ENCODE measurements around the gene C1orf105. TPM values are rescaled to one million over a fixed set of nuclear protein-coding genes. Genes with fewer than 3 reads are reported as not detected.

The C1orf105 gene
- total and polyA plus RNA-seq, 2 experiments from 2014 or later, result not detected

DNA sequence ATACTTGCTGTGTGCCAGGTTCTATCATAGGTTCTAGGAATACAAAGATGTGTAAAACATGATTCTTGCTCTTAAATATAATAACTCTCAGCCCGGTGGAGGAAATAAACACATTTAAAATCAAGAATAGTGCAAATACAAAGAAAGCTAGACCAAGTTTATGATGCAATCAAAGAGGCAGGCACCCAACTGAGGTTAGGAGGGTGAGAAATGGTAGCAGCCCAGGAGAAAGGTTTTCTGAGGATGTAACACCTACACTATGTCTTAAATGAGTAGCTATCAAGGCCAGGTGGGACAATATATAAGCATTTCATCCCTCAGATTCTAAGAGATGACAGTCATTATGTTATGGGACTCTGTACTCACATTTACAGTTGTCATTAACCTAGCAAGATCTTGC, 33.1 kb downstream of the C1orf105 start (continued):
- TF ChIP-seq, protein P1, sequence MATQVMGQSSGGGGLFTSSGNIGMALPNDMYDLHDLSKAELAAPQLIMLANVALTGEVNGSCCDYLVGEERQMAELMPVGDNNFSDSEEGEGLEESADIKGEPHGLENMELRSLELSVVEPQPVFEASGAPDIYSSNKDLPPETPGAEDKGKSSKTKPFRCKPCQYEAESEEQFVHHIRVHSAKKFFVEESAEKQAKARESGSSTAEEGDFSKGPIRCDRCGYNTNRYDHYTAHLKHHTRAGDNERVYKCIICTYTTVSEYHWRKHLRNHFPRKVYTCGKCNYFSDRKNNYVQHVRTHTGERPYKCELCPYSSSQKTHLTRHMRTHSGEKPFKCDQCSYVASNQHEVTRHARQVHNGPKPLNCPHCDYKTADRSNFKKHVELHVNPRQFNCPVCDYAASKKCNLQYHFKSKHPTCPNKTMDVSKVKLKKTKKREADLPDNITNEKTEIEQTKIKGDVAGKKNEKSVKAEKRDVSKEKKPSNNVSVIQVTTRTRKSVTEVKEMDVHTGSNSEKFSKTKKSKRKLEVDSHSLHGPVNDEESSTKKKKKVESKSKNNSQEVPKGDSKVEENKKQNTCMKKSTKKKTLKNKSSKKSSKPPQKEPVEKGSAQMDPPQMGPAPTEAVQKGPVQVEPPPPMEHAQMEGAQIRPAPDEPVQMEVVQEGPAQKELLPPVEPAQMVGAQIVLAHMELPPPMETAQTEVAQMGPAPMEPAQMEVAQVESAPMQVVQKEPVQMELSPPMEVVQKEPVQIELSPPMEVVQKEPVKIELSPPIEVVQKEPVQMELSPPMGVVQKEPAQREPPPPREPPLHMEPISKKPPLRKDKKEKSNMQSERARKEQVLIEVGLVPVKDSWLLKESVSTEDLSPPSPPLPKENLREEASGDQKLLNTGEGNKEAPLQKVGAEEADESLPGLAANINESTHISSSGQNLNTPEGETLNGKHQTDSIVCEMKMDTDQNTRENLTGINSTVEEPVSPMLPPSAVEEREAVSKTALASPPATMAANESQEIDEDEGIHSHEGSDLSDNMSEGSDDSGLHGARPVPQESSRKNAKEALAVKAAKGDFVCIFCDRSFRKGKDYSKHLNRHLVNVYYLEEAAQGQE (IDR thresholded peaks at IDR 0.05; ENCODE audit: unreplicated experiment), result no peak
- no peak for TF ChIP-seq STAT1 (IDR thresholded peaks at IDR 0.05; ENCODE audit: unreplicated experiment)

DNA sequence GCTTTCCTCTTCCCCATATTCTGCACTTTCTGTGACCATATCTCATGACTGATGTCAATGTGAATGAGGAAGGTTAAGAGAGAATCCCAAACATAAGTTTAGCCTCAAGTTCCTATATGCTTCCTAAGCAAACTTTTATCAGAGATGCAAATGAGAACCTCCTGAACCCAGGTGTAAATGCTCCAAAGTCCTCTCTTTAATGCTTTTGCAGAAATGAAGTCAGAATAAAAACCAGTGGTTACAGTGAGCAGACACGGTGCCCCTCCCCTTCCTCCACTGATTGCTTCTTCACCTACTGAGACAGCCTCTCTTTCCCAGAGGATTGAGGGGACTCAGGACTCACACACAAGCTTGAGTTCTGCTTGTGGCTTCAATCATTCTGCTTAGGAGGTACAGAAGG, 35.0 kb downstream of the C1orf105 start:
- no peaks in the 10 kb centered on the region; the same call in 2 of the 3 replicates for H3K4me1 Mint-ChIP-seq
- H3F3A ChIP-seq (replicated peaks; ENCODE audit: low read depth), result no peaks in the 10 kb centered on the region

DNA sequence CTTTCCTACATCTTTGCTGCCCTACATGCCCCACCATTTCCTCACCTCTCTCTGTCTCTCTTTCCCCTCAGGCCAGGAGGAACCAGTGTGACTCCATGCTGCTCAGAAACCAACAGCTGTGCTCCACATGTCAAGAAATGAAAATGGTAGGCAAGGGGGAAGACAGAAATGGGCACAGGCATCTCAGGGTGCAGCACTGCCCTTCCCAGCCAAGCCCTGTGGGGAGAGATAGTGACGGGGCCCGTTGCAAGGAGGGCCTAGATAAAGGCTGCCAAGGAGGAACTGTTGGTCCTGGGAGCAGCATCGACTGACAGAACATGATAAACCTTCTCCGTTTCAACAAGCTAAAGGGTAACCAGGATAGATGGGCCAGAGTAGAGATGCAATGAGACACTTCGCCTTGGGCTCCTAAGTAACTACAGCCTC, 35.9 kb downstream of the C1orf105 start:
- Mint-ChIP-seq H3K9me3 (no peaks in the 10 kb centered on the region), H3K27me3 (ENCODE audit: insufficient read depth, low read depth, poor library complexity) (no peaks in the 10 kb centered on the region), H3K36me3 (ENCODE audit: low read depth) (no peaks in the 10 kb centered on the region), H3K4me3 (no peak overlapping the region), H3K4me1 (peaks cover 3% of the 10 kb centered on the region), H3K27ac (no peak overlapping the region)
- DNase-seq (ENCODE audit: low spot score) (no peak), ATAC-seq (no peak)
- no peaks in the 10 kb centered on the region for H3K36me3 ChIP-seq (ENCODE audit: insufficient read depth)
- no peaks in the 10 kb centered on the region for H3K27me3 ChIP-seq (ENCODE audit: insufficient read depth)
- H3K4me1 ChIP-seq (ENCODE audit: insufficient read depth), result no peaks in the 10 kb centered on the region
- TF ChIP-seq, protein P2, sequence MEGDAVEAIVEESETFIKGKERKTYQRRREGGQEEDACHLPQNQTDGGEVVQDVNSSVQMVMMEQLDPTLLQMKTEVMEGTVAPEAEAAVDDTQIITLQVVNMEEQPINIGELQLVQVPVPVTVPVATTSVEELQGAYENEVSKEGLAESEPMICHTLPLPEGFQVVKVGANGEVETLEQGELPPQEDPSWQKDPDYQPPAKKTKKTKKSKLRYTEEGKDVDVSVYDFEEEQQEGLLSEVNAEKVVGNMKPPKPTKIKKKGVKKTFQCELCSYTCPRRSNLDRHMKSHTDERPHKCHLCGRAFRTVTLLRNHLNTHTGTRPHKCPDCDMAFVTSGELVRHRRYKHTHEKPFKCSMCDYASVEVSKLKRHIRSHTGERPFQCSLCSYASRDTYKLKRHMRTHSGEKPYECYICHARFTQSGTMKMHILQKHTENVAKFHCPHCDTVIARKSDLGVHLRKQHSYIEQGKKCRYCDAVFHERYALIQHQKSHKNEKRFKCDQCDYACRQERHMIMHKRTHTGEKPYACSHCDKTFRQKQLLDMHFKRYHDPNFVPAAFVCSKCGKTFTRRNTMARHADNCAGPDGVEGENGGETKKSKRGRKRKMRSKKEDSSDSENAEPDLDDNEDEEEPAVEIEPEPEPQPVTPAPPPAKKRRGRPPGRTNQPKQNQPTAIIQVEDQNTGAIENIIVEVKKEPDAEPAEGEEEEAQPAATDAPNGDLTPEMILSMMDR (conservative IDR thresholded peaks at IDR 0.05; ENCODE audit: low read depth in 2 of 2), result no peak
- TF ChIP-seq POLR2AphosphoS5 (IDR thresholded peaks at IDR 0.05; ENCODE audit: low read depth) (no peak), STAT1 (IDR thresholded peaks at IDR 0.05; ENCODE audit: unreplicated experiment) (no peak)
- TF ChIP-seq, protein P1 (IDR thresholded peaks at IDR 0.05; ENCODE audit: unreplicated experiment), result no peak
- no peaks in the 10 kb centered on the region for H3F3A ChIP-seq (replicated peaks; ENCODE audit: low read depth)
- no peak overlapping the region for H3K4me2 ChIP-seq
- no peak overlapping the region for H3K4me3 ChIP-seq
- H3K79me2 ChIP-seq (replicated peaks; ENCODE audit: insufficient read depth), result no peaks in the 10 kb centered on the region
- peaks cover 11% of the 10 kb centered on the region; the same call in 1 of the 2 replicates for H3K9me2 ChIP-seq (ENCODE audit: insufficient read depth)
- no peaks in the 10 kb centered on the region for H4K20me1 ChIP-seq (replicated peaks; ENCODE audit: insufficient read depth)
- no peak overlapping the region for H3K27ac ChIP-seq (ENCODE audit: low read depth)
- no peak overlapping the region for H2AFZ ChIP-seq

More for the DNA sequence above, 35.0 kb downstream of the C1orf105 start:
- Histone ChIP-seq H3K9me2 (ENCODE audit: insufficient read depth) (peaks cover 11% of the 10 kb centered on the region; the same call in 1 of the 2 replicates), H3K36me3 (ENCODE audit: insufficient read depth) (no peaks in the 10 kb centered on the region), H2AFZ (no peak overlapping the region), H3K27me3 (ENCODE audit: insufficient read depth) (no peaks in the 10 kb centered on the region), H3K4me1 (ENCODE audit: insufficient read depth) (no peaks in the 10 kb centered on the region), H4K20me1 (replicated peaks; ENCODE audit: insufficient read depth) (no peaks in the 10 kb centered on the region), H3K79me2 (replicated peaks; ENCODE audit: insufficient read depth) (no peaks in the 10 kb centered on the region), H3K4me2 (no peak overlapping the region), H3K4me3 (no peak overlapping the region), H3K27ac (ENCODE audit: low read depth) (no peak overlapping the region)
- Mint-ChIP-seq H3K4me3 (no peak overlapping the region), H3K36me3 (ENCODE audit: low read depth) (no peaks in the 10 kb centered on the region), H3K27ac (no peak overlapping the region), H3K9me3 (no peaks in the 10 kb centered on the region), H3K27me3 (ENCODE audit: insufficient read depth, low read depth, poor library complexity) (peaks cover 2% of the 10 kb centered on the region)
- DNase-seq (ENCODE audit: low spot score), result no peak
- ATAC-seq, result no peak
- TF ChIP-seq, protein P3, sequence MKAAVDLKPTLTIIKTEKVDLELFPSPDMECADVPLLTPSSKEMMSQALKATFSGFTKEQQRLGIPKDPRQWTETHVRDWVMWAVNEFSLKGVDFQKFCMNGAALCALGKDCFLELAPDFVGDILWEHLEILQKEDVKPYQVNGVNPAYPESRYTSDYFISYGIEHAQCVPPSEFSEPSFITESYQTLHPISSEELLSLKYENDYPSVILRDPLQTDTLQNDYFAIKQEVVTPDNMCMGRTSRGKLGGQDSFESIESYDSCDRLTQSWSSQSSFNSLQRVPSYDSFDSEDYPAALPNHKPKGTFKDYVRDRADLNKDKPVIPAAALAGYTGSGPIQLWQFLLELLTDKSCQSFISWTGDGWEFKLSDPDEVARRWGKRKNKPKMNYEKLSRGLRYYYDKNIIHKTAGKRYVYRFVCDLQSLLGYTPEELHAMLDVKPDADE (IDR thresholded peaks at IDR 0.05), result no peak
- no peak for TF ChIP-seq POLR2AphosphoS5 (IDR thresholded peaks at IDR 0.05; ENCODE audit: low read depth)
- TF ChIP-seq NANOG (IDR thresholded peaks at IDR 0.05; ENCODE audit: borderline replicate concordance), result no peak
- TF ChIP-seq EZH2phosphoT487 (IDR thresholded peaks at IDR 0.05; ENCODE audit: unreplicated experiment), result no peak
- TF ChIP-seq STAT1 (IDR thresholded peaks at IDR 0.05; ENCODE audit: unreplicated experiment), result no peak
- TF ChIP-seq ZNF114 (CRISPR knock-in tag; IDR thresholded peaks at IDR 0.05), result no peak
- no peak for TF ChIP-seq EZH2 (IDR thresholded peaks at IDR 0.05; ENCODE audit: low read depth, unreplicated experiment)
